GM18502 (cell line): ENCODE measurements around the gene LYSMD2.

Experiments
- ATAC-seq: cut with Tn5 transposase; IDR thresholded peaks from one replicate; pipeline ENCODE4 v1.9.1; 2021; ENCODE audit warnings: mild to moderate bottlenecking; ENCODE audit not compliant: unreplicated experiment, poor library complexity

LYSMD2 gene

DNA sequence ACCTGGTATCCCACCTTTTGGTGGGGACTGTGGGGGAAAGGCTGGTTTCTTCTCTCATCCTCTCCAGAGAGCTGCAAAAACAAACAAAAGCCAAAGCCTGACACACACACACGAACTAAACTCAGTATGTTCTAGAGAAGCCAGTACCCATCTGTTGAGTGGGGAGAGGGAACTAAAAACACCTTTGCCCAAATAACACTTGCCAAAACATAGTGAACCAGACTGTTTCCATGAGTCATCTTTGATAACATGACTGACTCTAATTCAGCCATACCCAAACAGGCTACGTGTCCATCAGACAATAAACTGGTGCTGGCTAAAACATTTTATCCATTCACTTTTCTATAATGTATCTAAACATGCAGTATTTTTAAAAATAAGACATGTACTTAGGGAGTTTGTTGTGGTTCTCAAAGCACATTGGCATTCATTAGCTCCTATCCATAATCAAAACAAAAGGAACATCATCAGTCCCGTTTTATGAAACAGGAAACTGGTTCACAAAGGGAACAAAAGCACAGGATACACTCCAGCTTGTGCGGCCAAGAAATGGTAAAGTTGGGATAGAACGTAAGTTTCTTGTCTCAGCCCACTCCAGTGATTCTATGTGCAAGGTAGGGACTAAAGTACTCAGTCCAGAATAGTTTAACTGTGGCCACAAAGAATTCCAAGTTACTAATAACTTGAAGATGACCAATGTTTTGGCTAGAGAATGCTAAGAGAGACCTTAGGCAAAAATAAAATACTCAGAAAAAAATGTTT lies 16.1 kb downstream of the LYSMD2 start:
- ATAC-seq = no peak

DNA sequence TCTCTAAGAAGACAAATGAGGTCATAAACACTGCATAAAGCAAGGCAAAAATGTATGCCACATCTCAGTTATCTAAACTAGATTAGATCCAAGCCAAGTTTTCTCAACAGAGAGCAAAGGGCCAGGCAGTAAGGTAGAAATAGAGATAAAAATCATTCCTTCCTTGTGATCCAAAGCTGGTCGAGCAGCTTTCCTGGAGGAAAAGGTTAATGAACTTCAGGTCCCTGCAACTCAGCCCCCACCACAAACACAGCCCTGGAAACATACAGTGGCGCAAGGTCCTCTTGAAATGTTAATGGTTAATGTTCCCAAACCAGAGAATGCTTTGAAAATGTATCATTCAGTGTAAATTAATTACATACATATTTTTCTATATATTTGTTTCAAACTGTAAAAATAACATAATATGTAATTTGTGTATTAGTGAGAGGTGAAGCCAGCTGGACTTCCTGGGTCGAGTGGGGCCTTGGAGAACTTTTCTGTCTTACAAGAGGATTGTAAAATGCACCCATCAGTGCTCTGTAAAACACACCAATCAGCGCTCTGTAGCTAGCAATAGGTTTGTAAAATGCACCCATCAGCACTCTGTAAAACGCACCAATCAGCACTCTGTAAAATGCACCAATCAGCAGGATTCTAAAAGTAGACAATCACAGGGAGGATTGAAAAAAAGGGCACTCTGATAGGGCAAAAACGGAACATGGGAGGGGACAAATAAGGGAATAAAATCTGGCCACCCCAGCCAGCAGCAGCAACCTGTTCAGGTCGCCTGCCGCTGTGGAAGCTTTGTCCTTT lies 17.1 kb downstream of the LYSMD2 start:
- ATAC-seq = no peak

DNA sequence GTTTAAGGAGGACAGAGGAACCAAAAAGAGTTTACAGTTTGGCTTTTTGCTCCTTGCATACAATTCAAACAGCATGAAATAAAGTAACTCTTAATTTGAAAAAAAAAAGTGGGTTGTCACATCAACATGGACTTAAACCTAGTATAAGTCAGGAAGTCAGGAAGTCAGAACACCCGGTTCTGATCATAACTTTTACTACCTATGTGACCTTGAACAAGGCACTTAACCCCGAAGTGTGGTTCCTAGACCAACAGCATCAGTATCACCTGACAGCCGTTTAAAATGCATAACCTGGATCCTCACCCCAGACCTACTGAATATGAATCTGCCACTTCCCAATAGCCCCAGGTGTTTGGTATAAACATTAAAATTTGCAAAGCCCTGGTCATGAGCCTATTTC lies 18.7 kb downstream of the LYSMD2 start:
- ATAC-seq = no peak

- ATAC-seq = no peak
Observed at GRCh38 chr15:51718219-51718618, 19.2 kb downstream of the LYSMD2 start.

GRCh38 chr15:51714911-51715310 lies 22.5 kb downstream of the LYSMD2 start:
- no peak for ATAC-seq

- no peak for ATAC-seq
Observed at GRCh38 chr15:51714162-51714561, 23.3 kb downstream of the LYSMD2 start.

- no peak for ATAC-seq
Observed at GRCh38 chr15:51709031-51709430, 28.4 kb downstream of the LYSMD2 start.

DNA sequence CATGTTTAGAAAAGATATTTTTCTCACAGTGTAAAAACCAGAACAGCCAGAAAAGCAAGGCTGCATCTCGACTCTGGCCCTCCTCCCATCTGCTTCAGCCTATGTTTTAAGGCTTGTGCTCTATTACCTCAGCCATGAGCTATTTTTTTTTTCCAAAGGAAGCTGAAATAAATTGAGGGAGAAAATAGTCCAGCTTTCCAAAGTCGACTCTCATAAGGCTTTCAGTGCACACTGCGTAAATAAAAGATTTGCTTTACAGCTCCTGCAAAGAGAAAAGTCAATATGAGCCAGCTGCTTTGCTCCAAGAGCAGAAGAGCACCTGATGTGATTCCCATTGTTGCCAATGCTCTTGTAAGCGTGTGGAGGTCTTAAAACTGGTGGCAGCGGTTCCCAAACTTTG lies 29.4 kb downstream of the LYSMD2 start:
- ATAC-seq = no peak

GRCh38 chr15:51706926-51707608 lies 30.4 kb downstream of the LYSMD2 start:
- no peak for ATAC-seq

- no peak for ATAC-seq
Observed at GRCh38 chr15:51706291-51706690, 31.2 kb downstream of the LYSMD2 start.

GRCh38 chr15:51702710-51703109 lies 34.7 kb downstream of the LYSMD2 start:
- ATAC-seq = no peak

- no peak for ATAC-seq
Observed at GRCh38 chr15:51699373-51699772, 38.1 kb downstream of the LYSMD2 start.

DNA sequence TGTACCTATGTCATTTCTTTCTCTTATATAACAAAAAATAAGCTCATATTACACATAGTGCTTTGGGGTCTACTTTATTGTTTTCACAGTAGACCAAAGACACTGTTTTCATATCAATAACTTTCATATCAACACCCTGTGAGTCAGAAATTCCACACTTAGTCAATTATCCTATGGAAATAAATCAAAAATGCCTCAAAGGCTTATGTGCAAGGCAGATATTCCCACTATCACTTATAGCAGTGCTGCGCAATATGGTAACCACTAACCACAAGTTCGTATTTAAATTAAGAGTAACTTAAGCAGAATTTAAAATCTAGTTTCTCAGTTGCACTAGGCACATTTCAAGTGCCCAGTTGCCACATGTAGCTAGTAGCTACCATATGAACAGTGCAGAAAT lies 40.3 kb downstream of the LYSMD2 start:
- ATAC-seq = no peak

DNA sequence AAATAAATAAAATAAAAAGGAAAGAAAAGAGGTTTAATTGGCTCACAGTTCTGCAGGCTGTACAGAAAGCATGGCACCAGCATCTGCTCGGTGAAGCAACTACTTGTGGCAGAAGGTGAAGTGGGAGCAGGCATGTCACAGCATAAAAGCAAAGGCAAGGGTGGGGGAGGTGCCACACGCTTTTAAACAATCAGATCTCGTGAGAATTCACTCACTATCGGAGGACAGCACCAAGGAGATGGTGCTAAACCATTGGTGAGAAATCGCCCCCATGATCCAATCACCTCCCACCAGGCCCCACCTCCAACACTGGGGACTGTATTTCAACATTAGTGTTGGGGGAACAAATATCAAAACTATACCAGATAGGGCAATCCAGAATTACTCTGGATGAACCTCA lies 40.9 kb downstream of the LYSMD2 start:
- ATAC-seq = no peak

DNA sequence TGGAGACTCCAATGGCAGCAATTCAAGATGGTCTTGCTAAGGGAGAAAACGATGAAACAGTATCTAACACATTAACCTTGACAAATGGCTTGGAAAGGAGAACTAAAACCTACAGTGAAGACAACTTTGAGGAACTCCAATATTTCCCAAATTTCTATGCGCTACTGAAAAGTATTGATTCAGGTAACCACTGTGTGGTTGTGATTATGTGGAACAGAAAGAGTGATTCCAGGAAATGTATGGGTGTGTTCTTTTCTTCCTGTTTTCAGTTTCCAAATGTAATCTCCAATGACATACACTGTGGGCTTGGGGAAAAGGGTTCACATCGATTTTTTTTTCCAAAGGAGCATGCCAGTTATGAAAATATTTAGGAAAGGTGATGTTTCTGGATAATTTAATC lies 45.3 kb downstream of the LYSMD2 start:
- no peak for ATAC-seq

DNA sequence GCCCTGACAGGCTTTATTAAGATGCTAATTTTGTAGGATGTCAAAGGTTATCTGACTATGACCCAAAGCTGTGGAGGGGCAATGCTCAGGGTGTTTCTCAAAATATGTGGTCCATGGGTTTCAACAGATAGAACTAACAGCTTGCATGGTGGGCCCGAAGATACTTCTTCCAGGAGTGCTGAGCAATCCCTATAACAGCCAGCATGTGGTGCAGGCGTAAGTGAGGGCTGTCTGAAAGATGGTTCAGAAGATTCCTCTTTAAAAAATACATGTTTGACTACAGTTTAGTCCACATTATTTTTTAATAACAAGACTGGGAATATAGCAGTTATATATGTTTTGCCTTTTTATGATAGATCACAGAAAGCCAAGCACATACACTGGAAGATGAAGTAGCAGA lies 48.6 kb downstream of the LYSMD2 start:
- no peak for ATAC-seq

- ATAC-seq = no peak
Observed at GRCh38 chr15:51687565-51687964, 49.9 kb downstream of the LYSMD2 start.

DNA sequence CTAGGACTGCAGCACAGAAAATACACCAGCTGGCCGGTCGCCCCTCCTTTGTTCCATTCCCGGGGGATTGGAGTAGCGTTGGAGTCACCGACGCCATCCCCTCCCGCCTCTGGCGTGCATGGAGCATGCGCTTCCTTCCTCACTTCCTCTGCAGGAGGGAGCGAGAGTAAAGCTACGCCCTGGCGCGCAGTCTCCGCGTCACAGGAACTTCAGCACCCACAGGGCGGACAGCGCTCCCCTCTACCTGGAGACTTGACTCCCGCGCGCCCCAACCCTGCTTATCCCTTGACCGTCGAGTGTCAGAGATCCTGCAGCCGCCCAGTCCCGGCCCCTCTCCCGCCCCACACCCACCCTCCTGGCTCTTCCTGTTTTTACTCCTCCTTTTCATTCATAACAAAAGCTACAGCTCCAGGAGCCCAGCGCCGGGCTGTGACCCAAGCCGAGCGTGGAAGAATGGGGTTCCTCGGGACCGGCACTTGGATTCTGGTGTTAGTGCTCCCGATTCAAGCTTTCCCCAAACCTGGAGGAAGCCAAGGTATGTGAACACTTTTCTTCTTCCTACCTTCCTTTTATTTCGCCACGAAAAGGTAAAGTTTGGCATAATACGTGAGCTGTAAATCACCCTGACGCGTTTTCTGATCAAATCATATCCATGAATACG lies 56.0 kb downstream of the LYSMD2 start, which contains the start of gene SCG3:
SCG3 (plus strand) TSS at position 201 of the 661 bp plus-strand sequence; CDS start at position 454, 253 bp downstream.
- no peak for ATAC-seq

DNA sequence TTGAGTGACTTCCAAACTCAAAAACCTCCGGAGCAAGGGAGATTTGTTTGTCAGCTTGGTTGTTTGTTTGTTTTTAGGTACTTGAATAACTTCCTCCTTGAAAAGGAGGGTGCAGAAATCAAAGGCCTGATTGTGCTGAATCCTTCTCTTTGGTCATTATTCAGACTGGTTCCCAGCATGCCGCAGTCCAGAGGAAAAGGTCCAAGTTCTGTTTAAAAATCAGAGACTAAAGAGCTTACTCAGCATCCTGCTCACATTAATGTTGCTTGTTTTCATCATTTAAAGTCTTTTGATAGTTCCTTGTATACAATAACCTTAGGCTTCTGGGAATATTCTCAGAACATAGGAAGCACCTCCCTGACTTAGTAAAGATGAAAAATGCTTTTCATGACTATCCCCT lies 57.1 kb downstream of the LYSMD2 start:
- no peak for ATAC-seq

GRCh38 chr15:51678096-51678495 lies 59.4 kb downstream of the LYSMD2 start:
- no peak for ATAC-seq

- no peak for ATAC-seq
Observed at GRCh38 chr15:51677452-51677851, 60.0 kb downstream of the LYSMD2 start.
